GM18909 (cell line): ENCODE measurements around the gene ATXN7.

Source experiments
- ATAC-seq: cut with Tn5 transposase; IDR thresholded peaks from one replicate; pipeline ENCODE4 v1.9.1; 2021; ENCODE audit warnings: mild to moderate bottlenecking; ENCODE audit not compliant: unreplicated experiment, poor library complexity

ATXN7 gene

DNA sequence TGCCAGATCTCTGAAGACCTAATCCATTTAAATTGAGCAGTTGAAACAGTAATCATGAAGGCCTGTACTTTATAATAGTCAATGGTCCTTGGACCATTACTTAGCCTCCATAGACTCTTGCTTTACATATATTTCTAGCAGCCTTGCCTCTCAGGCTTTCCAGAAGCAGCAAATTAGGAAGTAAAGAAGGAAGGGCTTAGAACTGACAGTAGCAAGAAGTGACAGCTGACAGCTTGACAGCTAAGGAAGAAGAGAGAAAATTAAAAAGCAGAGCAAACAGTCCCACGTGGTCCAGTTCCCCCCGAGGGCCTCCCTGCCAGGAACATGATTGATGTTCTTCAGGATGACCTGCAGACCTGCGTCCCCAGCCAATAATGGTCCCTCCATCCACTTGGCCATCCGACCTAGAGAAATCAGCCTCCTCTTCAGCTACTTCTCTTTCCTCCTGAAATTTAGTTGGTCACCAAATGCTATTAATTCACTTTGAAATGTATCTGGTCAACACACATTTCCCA, 174.6 kb downstream of the ATXN7 start:
- no peak for ATAC-seq

DNA sequence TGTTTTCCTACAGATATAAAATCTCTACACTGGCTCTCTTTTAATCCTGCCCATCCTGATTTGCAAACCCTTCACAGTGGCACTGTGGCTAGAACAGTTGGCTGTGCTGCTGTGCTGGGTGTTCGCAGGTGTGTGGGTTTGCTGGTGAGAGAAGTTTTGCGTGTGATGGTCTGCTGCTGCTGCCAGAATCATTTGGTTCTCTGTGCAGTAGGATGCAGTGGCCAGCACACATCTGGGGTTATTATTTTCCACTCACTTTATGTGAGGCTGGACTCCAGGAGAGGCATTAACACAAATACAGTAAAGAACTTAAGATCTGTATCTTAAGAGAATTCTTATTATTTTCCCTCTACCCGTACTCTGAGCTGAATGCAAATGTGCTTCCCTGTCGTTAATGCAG, 175.7 kb downstream of the ATXN7 start:
- no peak for ATAC-seq

DNA sequence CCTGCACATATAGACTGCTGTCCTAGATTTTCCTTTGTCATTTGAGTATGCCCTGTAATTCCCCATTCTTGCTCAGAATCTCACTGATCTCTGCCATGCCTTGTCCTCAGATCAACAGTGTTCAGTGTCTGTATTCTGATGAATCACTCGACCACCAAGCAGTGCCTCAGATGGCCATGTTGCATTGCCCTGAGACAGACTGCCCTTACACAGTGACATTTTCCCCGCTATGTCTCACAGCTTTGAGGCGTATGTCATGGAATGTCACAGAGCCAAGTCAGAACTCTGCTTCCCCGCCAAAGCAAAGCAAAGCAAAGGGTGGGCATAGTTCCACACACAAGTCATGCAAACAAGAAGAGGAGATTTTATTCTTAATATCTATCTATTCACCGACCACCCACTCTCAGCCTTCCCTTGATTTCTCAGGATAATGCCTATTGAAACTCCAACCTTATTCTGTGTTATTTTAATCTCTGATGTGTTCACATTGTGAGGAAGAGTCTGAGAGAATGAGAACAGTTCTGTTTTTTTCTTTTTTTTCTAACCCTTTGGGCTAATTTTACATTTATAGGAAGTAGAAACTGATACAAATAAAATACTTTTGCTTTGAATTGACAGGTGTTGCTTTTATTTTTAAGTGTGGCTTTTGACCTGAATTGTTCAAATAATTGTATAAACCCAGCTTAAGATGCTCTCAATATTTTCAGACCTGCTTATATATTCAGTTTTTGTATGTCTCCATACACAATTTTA, 176.5 kb downstream of the ATXN7 start:
- ATAC-seq, result no peak

DNA sequence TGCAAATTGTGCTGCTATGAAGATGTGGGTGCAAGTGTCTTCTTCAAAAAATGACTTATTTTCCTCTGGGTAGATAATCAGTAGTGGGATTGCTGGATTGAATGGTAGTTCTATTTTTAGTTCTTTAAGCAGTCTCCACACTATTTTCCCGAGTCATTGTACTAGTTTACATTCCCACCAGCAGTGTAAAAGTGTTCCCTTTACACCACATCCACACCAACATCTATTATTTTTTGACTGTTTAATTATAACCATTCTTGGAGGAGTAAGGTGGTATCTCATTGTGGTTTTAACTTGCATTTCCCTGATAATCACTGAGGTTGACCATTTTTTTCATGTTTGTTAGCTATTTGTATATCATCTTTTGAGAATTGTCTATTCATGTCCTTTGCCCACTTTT, 179.3 kb downstream of the ATXN7 start:
- no peak for ATAC-seq

DNA sequence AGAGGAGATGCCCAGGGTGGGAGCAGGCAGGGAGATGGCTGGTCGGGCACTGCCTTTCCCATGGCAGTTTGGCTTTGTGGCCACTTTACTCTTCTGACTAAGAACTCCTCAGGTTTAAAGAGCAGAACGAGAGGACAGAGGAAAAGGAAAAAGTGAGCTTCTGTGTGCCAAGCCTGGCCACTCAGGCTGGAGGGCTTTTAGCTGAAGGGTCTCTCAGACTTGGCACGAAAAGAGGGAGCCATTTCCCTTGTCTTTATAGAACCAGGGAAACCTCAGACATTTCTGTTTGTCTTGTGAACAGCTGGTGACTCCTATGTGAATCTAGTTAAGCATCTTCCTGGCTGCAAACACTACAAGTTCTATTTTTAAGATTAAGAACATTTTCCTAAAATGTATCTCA, 182.9 kb downstream of the ATXN7 start:
- no peak for ATAC-seq

DNA sequence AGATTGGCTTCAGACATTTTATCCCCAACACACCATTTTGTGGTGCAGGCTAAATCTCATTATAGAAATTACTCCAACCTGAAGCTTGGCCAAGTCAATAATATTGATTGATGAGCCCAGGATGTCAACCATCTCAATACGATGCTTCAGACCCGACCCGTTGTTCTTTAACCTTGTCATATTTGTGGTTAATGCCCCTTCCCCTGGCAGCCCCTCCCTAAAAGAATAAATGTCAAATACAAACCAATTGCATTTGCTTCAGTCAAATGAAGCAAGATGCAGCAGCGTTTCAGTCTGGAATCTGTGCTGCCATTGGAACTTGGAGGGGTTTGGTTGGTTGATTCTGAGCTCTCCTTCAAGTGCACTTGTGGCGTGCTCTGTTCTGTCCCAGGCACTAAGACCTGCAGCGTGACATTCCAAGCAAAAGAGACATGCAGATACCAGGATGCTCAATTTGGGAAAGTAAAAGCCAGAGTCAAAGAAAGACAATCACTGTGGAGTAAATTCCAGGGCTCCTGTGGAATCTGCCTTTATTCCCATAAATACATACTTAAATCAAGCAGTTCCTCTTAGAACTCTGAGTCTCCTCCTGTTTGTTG, 183.4 kb downstream of the ATXN7 start:
- ATAC-seq, result no peak

DNA sequence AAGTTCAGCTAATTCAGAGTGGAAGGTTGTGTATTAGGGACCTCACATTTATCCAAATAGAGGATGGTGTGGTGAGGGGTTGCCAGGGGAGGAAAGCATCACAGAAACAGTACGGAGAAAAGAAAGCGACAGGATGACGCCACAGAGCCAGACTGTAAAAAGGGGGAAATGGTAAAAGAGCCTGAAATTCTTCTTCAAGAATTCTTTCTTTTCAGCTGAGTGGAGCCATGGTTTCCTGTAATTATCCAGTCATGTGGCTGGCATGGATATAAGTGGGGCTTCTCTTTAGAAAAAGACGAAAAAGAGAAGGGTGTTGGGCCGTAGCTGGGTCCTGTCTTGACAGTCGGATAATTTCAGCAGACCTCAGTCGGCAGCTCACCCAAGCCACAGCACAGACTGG, 184.1 kb downstream of the ATXN7 start:
- ATAC-seq, result no peak

DNA sequence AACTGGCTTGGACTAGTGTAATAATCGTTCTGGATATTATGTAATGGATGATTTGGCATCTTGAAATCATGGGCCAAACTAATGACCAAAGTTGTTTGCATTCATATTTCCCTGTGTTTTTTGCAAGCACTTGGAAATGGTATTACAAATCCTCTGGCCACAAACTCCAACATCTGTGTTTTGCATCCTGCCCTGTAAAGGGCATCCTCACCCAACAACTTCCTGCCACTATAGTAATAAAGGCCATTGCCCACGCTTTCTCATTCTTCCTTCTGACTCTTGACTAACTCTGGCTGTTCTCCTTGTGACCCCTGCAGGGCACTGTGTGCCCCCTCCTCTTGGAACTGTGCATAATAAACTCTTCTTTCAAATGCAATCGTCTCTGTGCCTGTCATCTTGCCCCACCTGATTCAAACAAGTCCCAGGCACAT, 185.0 kb downstream of the ATXN7 start:
- ATAC-seq, result no peak

DNA sequence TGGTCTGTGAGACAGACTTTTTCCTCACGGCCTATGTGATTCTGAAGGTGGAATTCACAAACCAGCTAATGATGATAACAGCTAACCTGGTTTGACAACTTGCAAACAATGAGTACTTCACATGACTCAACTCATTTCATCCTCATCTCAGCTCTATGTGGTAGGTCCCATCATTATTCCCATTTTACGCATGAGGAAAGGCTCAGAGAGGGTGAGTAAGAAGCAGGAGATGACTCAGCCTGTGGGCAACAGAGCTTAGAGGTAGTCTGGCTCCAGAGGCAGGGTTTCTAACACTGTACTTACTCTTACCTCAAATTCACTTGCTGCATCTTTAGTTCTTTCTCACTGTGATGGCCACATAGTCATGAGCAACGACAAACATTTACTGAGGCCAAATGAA, 185.5 kb downstream of the ATXN7 start:
- ATAC-seq, result no peak

DNA sequence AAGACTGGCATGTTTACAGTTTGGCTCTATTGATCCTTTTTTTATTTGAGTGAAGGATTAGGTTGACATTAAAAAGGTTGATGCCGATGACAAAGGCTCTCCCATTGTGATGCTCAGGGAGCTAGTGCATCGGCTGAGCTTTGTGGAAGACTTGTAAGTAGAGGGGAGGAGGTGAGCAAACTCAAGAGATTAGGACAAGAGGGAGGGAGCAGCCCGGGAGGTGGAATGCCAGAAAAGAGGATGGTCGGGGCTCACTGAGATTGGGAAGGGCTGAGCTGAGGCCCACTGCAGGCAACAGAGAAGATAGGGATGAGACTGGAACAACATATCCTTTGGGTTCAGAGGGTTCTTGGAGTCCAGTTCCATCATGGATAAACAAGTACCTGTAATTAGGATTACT, 186.2 kb downstream of the ATXN7 start:
- ATAC-seq, result no peak
